C1 segment of cervical spinal cord (tissue), 14 donors: ENCODE measurements around the gene DUSP23.
A peak's percentile ranks its signal among the peaks of the same experiment; 100 is the strongest.

ENCODE experiments used
- DNase-seq, 14 donors: peaks; one replicate each; lab custom pipeline; 2025; lab: John Stamatoyannopoulos, UW

DUSP23 gene

GRCh38 chr1:159786465-159786864 is 5.7 kb downstream of the DUSP23 start:
- no peak for DNase-seq

- no peak for DNase-seq
These were observed 6.2 kb downstream of the DUSP23 start for GRCh38 chr1:159786966-159787365.

GRCh38 chr1:159790237-159790917 is 9.6 kb downstream of the DUSP23 start:
- DNase-seq, result no peak

- no peak for DNase-seq
These were observed 10.3 kb downstream of the DUSP23 start for GRCh38 chr1:159791031-159791430.

GRCh38 chr1:159791461-159791860 is 10.7 kb downstream of the DUSP23 start:
- DNase-seq, result no peak

- no peak for DNase-seq
These were observed 14.8 kb downstream of the DUSP23 start for GRCh38 chr1:159795534-159795933.

GRCh38 chr1:159798893-159799292 is 18.1 kb downstream of the DUSP23 start:
- DNase-seq, result peak in 9 of 14 donors; percentile 1 to 50 (median 17)

GRCh38 chr1:159799446-159799985 is 18.8 kb downstream of the DUSP23 start:
- DNase-seq, result no peak

GRCh38 chr1:159800177-159800930 is 19.6 kb downstream of the DUSP23 start:
- DNase-seq, result no peak

- no peak for DNase-seq
These were observed 21.3 kb downstream of the DUSP23 start, which contains the start of gene FCRL6 for GRCh38 chr1:159802111-159802510. TSS of gene FCRL6 (plus strand) at chr1:159802360. CDS start at chr1:159802425, 65 bp downstream.

- DNase-seq, result no peak
These were observed 23.4 kb downstream of the DUSP23 start for GRCh38 chr1:159803956-159804689.

GRCh38 chr1:159804924-159805323 is 24.2 kb downstream of the DUSP23 start:
- no peak for DNase-seq

GRCh38 chr1:159815926-159816325 is 35.2 kb downstream of the DUSP23 start:
- DNase-seq, result no peak

GRCh38 chr1:159817276-159818041 is 36.7 kb downstream of the DUSP23 start:
- DNase-seq, result no peak

- DNase-seq, result peak in 3 of 14 donors; percentile 9 to 27 (median 10)
These were observed 40.6 kb downstream of the DUSP23 start for GRCh38 chr1:159821171-159821867.

GRCh38 chr1:159823406-159823805 is 42.6 kb downstream of the DUSP23 start:
- DNase-seq, result no peak

GRCh38 chr1:159825564-159825963 is 44.8 kb downstream of the DUSP23 start:
- DNase-seq, result no peak

GRCh38 chr1:159826441-159827101 is 45.8 kb downstream of the DUSP23 start, which contains the start of gene SLAMF8:
TSS of gene SLAMF8 (plus strand) at chr1:159826873. CDS start at chr1:159826899, 26 bp downstream.
- peak in 7 of 14 donors; percentile 1 to 42 (median 17) for DNase-seq

GRCh38 chr1:159827102-159827490 is 46.3 kb downstream of the DUSP23 start:
- DNase-seq, result no peak

GRCh38 chr1:159827549-159827948 is 46.8 kb downstream of the DUSP23 start:
- no peak for DNase-seq
